GM12875 (cell line): ENCODE data around the gene DBNDD1.

Source experiments
- H3K4me3 ChIP-seq: one replicate; pipeline ENCODE4 v1.5.1; 2011; ENCODE audit warnings: low read depth, low read length, control low read depth
- CTCF ChIP-seq: IDR thresholded peaks from 2 replicates; pipeline ENCODE4 v1.5.1; 2011; ENCODE audit warnings: low read depth, mild to moderate bottlenecking, control low read depth, inconsistent platforms, low read length, moderate library complexity, borderline replicate concordance; ENCODE audit not compliant: insufficient read depth

The DBNDD1 gene

DNA sequence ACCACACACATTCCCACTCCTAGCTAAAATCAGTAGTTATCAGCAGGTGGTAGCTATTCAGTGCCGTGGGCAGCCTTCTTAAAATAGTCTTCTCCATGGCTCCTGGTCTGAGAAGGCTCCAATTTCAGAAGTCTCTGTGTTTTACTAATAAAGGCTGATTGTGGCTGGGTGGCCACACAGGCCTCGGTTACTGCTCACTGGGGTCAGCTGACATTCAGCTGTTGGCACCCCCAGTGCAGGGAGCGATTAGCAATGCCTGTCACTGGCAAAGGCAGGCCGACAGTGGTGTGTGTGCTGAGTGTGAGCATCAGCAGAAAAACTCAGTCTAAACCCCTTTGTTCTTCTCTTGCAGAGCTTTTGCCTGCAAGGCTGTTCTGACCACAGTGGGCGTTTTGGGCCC, 16.6 kb upstream of the DBNDD1 start:
- TF ChIP-seq CTCF, result no peak
- H3K4me3 ChIP-seq, result no peak overlapping the region

DNA sequence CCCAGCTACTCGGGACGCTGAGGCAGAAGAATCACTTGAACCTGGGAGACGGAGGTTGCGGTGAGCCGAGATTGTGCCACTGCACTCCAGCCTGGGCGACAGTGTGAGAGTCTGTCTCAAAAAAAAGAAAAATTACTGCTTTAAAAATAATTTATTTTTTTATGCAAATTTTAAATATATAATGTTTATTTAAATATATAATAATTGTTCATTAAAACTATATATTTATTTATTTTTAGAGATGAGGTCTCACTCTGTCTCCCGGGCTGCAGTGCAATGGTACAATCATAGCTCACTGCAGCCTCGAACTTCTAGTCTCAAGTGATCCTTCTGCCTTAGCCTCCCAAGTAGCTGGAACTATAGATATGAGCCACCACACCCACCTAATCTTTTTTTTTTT, 15.2 kb upstream of the DBNDD1 start:
- no peak overlapping the region for H3K4me3 ChIP-seq
- no peak for TF ChIP-seq CTCF

DNA sequence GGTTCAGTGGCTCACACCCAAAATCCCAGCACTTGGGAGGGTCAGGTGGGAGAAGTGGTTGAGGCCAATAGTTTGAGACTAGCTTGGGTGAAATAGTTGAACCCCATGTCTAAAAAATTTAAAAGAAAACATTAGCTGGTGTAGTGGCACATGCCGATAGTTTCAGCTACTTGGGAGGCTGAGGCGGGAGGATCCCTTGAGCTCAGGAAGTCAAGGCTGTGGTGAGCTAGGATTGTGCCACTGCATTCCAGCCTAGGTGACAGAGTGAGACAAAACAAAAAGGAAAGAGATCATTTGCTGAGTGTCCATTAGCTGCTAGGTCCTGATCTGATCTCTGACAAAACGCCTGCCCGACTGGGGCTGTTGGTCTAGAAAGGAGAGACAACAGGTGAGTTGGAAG, 14.1 kb upstream of the DBNDD1 start:
- no peak overlapping the region for H3K4me3 ChIP-seq
- no peak for TF ChIP-seq CTCF

GRCh38 chr16:90032674-90033331, 13.5 kb upstream of the DBNDD1 start:
- H3K4me3 ChIP-seq, result no peak overlapping the region
- no peak for TF ChIP-seq CTCF

- no peak overlapping the region for H3K4me3 ChIP-seq
- TF ChIP-seq CTCF, result no peak
Observed at GRCh38 chr16:90031931-90032673, 12.8 kb upstream of the DBNDD1 start.

DNA sequence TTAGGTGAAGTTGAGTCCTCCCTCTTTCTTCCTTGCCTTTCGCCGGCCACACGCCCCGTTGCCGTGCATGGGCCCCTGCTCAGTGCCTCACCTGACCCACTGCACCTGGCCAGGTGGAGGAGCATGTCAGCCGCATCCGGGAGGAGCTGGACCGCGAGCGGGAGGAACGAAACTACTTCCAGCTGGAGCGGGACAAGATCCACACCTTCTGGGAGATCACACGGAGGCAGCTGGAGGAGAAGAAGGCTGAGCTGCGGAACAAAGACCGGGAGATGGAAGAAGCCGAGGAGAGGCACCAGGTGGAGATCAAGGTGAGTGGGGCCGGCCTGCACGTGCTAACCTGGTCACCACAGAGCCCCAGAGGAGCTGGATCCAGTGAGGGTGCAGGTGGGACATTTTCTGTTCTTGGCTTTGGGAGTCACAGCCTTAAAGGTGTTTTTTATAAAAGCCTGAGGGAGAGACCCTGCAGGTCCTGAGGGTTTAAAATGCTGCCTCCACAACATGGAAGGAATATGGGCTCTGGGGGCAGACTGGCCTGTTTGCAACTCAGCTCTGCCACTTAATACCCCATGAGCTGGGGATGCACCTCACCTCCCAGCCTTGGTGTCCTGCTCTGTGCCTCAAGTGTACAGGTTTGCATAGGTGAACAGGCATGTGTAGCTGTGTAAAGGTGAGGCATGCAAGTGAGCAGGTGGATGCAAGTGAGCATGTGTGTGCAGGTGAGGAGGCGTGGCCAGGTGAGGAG, 12.1 kb upstream of the DBNDD1 start:
- no peak overlapping the region for H3K4me3 ChIP-seq
- no peak for TF ChIP-seq CTCF
